ENCODE results near the gene ITPR1. TPM values are rescaled to one million over a fixed set of nuclear protein-coding genes. Genes with fewer than 3 reads are reported as not detected.

Gene ITPR1
- total RNA-seq, 1 experiment from 2014 or later: 7.5 TPM

- intact Hi-C loops (cut with micrococcal nuclease): no loop called here
Observed at GRCh38 chr3:4615750-4616149, 122.6 kb downstream of the ITPR1 start.

GRCh38 chr3:4623421-4623999, 130.4 kb downstream of the ITPR1 start:
- no peak overlapping the region for H3K4me3 Mint-ChIP-seq (ENCODE audit: unreplicated experiment)
- DNase-seq (ENCODE audit: unreplicated experiment): no peak
- TF ChIP-seq CTCF (IDR thresholded peaks at IDR 0.05; ENCODE audit: unreplicated experiment): no peak
- H3K27ac Mint-ChIP-seq (ENCODE audit: low read depth, unreplicated experiment): no peak overlapping the region
- H3K27me3 Mint-ChIP-seq (ENCODE audit: insufficient read depth, unreplicated experiment): peaks cover 29% of the 10 kb centered on the region
- BruUV-seq (replicated peaks): no TSS peak
- CTCF ChIA-PET: interaction anchor here (2.6 kb wide), 1 partner anchor 10 kb away, joined by 17 read pairs; no protein-coding TSS in a partner anchor
- POLR2A ChIA-PET: no interaction called here
- intact Hi-C loops (cut with micrococcal nuclease): no loop called here
- H3K4me1 Mint-ChIP-seq (ENCODE audit: insufficient read depth, unreplicated experiment): no peaks in the 10 kb centered on the region
- peaks cover 11% of the 10 kb centered on the region for H3K9me3 Mint-ChIP-seq (ENCODE audit: unreplicated experiment)
- no peaks in the 10 kb centered on the region for H3K36me3 Mint-ChIP-seq (ENCODE audit: insufficient read depth, unreplicated experiment)

More at GRCh38 chr3:4615750-4616149, 122.6 kb downstream of the ITPR1 start:
- no peak for DNase-seq (ENCODE audit: unreplicated experiment)
- BruUV-seq (replicated peaks): no TSS peak
- H3K27ac Mint-ChIP-seq (ENCODE audit: low read depth, unreplicated experiment): no peak overlapping the region
- H3K4me1 Mint-ChIP-seq (ENCODE audit: insufficient read depth, unreplicated experiment): no peaks in the 10 kb centered on the region
- ChIA-PET CTCF (interaction anchor here (3.3 kb wide), 1 partner anchor 18 kb away, joined by 17 read pairs; no protein-coding TSS in a partner anchor), POLR2A (no interaction called here)
- no peaks in the 10 kb centered on the region for H3K36me3 Mint-ChIP-seq (ENCODE audit: insufficient read depth, unreplicated experiment)
- no peak for TF ChIP-seq CTCF (IDR thresholded peaks at IDR 0.05; ENCODE audit: unreplicated experiment)
- no peak overlapping the region for H3K4me3 Mint-ChIP-seq (ENCODE audit: unreplicated experiment)
- peaks cover 23% of the 10 kb centered on the region for H3K27me3 Mint-ChIP-seq (ENCODE audit: insufficient read depth, unreplicated experiment)
- peaks cover under 1% of the 10 kb centered on the region for H3K9me3 Mint-ChIP-seq (ENCODE audit: unreplicated experiment)

- TF ChIP-seq CTCF (IDR thresholded peaks at IDR 0.05; ENCODE audit: unreplicated experiment): no peak
- H3K9me3 Mint-ChIP-seq (ENCODE audit: unreplicated experiment): no peaks in the 10 kb centered on the region
- POLR2A ChIA-PET: interaction anchor here (1.0 kb wide), 1 partner anchor 49 kb away, joined by 3 read pairs; no protein-coding TSS in a partner anchor
- no peaks in the 10 kb centered on the region for H3K4me1 Mint-ChIP-seq (ENCODE audit: insufficient read depth, unreplicated experiment)
- BruUV-seq (replicated peaks): no TSS peak
- no peak overlapping the region for H3K4me3 Mint-ChIP-seq (ENCODE audit: unreplicated experiment)
- CTCF ChIA-PET: interaction anchor here (0.7 to 8.2 kb wide), 4 partner anchors 256 to 636 kb away, joined by 3 to 288 read pairs (median 3); no protein-coding TSS in a partner anchor
- H3K36me3 Mint-ChIP-seq (ENCODE audit: insufficient read depth, unreplicated experiment): no peaks in the 10 kb centered on the region
- DNase-seq (ENCODE audit: unreplicated experiment): no peak
- intact Hi-C loops (cut with micrococcal nuclease): no loop called here
- H3K27ac Mint-ChIP-seq (ENCODE audit: low read depth, unreplicated experiment): no peak overlapping the region
- H3K27me3 Mint-ChIP-seq (ENCODE audit: insufficient read depth, unreplicated experiment): no peaks in the 10 kb centered on the region
Observed at GRCh38 chr3:4627651-4628375, 134.7 kb downstream of the ITPR1 start.
